Activated naive CD4-positive, alpha-beta T cell treated with anti-CD3 and anti-CD28 coated beads, Interleukin-2, amount 50 U/mL, for 16 hours (primary cell): ENCODE data around the gene TROAP.
"Not testable (repeated sequence)": the region's sequence is repeated elsewhere in the genome, so short reads cannot be mapped to it uniquely, and the experiment has no call there.

Source experiments
- DNase-seq: peaks from one replicate; pipeline ENCODE4 v3.0.0-alpha.2; 2020

The TROAP gene

GRCh38 chr12:49369411-49370145 is 46.5 kb downstream of the TROAP start:
- peak; percentile 42 for DNase-seq

GRCh38 chr12:49370539-49370938 is 47.5 kb downstream of the TROAP start:
- DNase-seq: no peak

GRCh38 chr12:49375406-49375805 is 52.4 kb downstream of the TROAP start:
- DNase-seq: no peak

- no peak for DNase-seq
Measured at GRCh38 chr12:49377386-49377785, 54.3 kb downstream of the TROAP start.

- not testable (repeated sequence) for DNase-seq
Measured at GRCh38 chr12:49380184-49380583, 57.1 kb downstream of the TROAP start.
